ENCODE results near the gene MSLN.

MSLN gene

GRCh38 chr16:796296-797119 is 36.0 kb downstream of the MSLN start:
- peaks cover 36% of the 10 kb centered on the region for H3K36me3 ChIP-seq (ENCODE audit: control insufficient read depth, insufficient read depth, low read length)
- H3K4me3 ChIP-seq (ENCODE audit: extremely low read depth, insufficient read depth, low read length, poor library complexity, severe bottlenecking): no peak overlapping the region
- WGBS, 2 experiments (ENCODE audit: insufficient coverage in 2 of 2): 98% methylated on average over 32 to 34 of the region's 38 CpGs
- no peaks in the 10 kb centered on the region for H3K4me1 ChIP-seq (ENCODE audit: control insufficient read depth, insufficient read depth, low read length, poor library complexity, severe bottlenecking)
- H3K27ac ChIP-seq (ENCODE audit: low read depth, low read length, severe bottlenecking): no peak overlapping the region
- no peaks in the 10 kb centered on the region for H3K9me3 ChIP-seq (ENCODE audit: control insufficient read depth, low read length)

DNA sequence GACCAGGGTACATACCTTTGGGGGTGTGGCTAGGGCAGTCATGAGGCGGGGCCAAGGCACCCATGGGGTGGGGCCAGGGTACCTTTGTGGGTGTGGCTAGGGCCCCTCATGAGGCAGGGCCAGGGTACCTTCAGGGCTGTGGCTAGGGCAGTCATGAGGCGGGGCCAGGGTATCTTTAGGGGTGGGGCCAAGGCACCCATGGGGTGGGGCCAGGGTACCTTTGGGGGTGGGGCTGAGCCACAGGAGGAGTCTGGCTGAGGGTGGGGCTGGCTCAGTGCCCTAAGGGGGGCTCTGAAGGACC is 36.5 kb downstream of the MSLN start:
- Histone ChIP-seq H3K4me1 (ENCODE audit: control insufficient read depth, insufficient read depth, low read length, poor library complexity, severe bottlenecking) (no peaks in the 10 kb centered on the region), H3K36me3 (ENCODE audit: control insufficient read depth, insufficient read depth, low read length) (peaks cover 30% of the 10 kb centered on the region), H3K9me3 (ENCODE audit: control insufficient read depth, low read length) (no peaks in the 10 kb centered on the region), H3K4me3 (ENCODE audit: extremely low read depth, insufficient read depth, low read length, poor library complexity, severe bottlenecking) (no peak overlapping the region), H3K27ac (ENCODE audit: low read depth, low read length, severe bottlenecking) (no peak overlapping the region)
- 100% methylated on average over 1 to 2 of the region's 2 CpGs for WGBS, 2 experiments (ENCODE audit: insufficient coverage in 2 of 2)

DNA sequence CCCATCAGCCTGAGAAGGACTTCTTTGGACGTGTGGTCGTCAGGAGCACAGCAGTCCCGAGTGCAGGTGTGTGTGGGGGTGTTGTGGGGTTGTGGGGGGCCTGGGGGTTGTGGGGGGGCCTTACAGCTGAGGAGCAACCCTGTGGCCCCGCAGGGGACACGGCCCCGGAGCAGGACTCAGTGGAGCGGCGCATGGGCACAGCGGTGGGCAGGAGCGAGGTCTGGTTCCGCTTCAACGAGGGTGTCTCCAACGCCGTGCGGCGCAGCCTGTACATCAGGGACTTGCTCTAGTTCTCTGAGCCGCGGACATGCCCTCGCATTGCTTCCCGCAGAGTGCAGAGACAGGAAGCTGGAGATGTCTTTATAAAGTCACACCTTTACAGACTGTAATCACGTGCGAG is 37.2 kb downstream of the MSLN start:
- H3K4me1 ChIP-seq (ENCODE audit: control insufficient read depth, insufficient read depth, low read length, poor library complexity, severe bottlenecking): no peaks in the 10 kb centered on the region
- peaks cover 24% of the 10 kb centered on the region for H3K36me3 ChIP-seq (ENCODE audit: control insufficient read depth, insufficient read depth, low read length)
- WGBS, 2 experiments (ENCODE audit: insufficient coverage in 2 of 2): 98 to 100% methylated on average over 16 to 17 of the region's 22 CpGs
- H3K4me3 ChIP-seq (ENCODE audit: extremely low read depth, insufficient read depth, low read length, poor library complexity, severe bottlenecking): no peak overlapping the region
- H3K9me3 ChIP-seq (ENCODE audit: control insufficient read depth, low read length): no peaks in the 10 kb centered on the region
- no peak overlapping the region for H3K27ac ChIP-seq (ENCODE audit: low read depth, low read length, severe bottlenecking)

GRCh38 chr16:798666-799065 is 38.1 kb downstream of the MSLN start:
- no peaks in the 10 kb centered on the region for H3K9me3 ChIP-seq (ENCODE audit: control insufficient read depth, low read length)
- H3K4me3 ChIP-seq (ENCODE audit: extremely low read depth, insufficient read depth, low read length, poor library complexity, severe bottlenecking): no peak overlapping the region
- H3K4me1 ChIP-seq (ENCODE audit: control insufficient read depth, insufficient read depth, low read length, poor library complexity, severe bottlenecking): no peaks in the 10 kb centered on the region
- WGBS, 2 experiments (ENCODE audit: insufficient coverage in 2 of 2): 93 to 96% methylated on average over 19 of the region's 19 CpGs
- peaks cover 17% of the 10 kb centered on the region for H3K36me3 ChIP-seq (ENCODE audit: control insufficient read depth, insufficient read depth, low read length)
- no peak overlapping the region for H3K27ac ChIP-seq (ENCODE audit: low read depth, low read length, severe bottlenecking)

- Histone ChIP-seq H3K4me1 (ENCODE audit: control insufficient read depth, insufficient read depth, low read length, poor library complexity, severe bottlenecking) (no peaks in the 10 kb centered on the region), H3K9me3 (ENCODE audit: control insufficient read depth, low read length) (no peaks in the 10 kb centered on the region), H3K27ac (ENCODE audit: low read depth, low read length, severe bottlenecking) (no peak overlapping the region), H3K4me3 (ENCODE audit: extremely low read depth, insufficient read depth, low read length, poor library complexity, severe bottlenecking) (no peak overlapping the region), H3K36me3 (ENCODE audit: control insufficient read depth, insufficient read depth, low read length) (peaks cover 14% of the 10 kb centered on the region)
- WGBS, 2 experiments (ENCODE audit: insufficient coverage in 2 of 2): 90 to 93% methylated on average over 13 to 14 of the region's 22 CpGs
These were observed 38.8 kb downstream of the MSLN start for GRCh38 chr16:799111-799947.

GRCh38 chr16:799948-800833 is 39.7 kb downstream of the MSLN start, which contains the start of gene GNG13:
TSS of gene GNG13 (minus strand) at chr16:800734. CDS start at chr16:799077, 1,657 bp downstream.
- no peak within 1 kb of the TSS for H3K4me3 ChIP-seq (ENCODE audit: extremely low read depth, insufficient read depth, low read length, poor library complexity, severe bottlenecking)
- no peaks in the 10 kb centered on the region for H3K9me3 ChIP-seq (ENCODE audit: control insufficient read depth, low read length)
- H3K36me3 ChIP-seq (ENCODE audit: control insufficient read depth, insufficient read depth, low read length): peaks cover 14% of the 10 kb centered on the region
- no peak within 1 kb of the TSS for H3K27ac ChIP-seq (ENCODE audit: low read depth, low read length, severe bottlenecking)
- no peaks in the 10 kb centered on the region for H3K4me1 ChIP-seq (ENCODE audit: control insufficient read depth, insufficient read depth, low read length, poor library complexity, severe bottlenecking)
- WGBS, 2 experiments (ENCODE audit: insufficient coverage in 2 of 2): 7 to 11% methylated on average over 40 of the region's 57 CpGs

- Histone ChIP-seq H3K4me3 (ENCODE audit: extremely low read depth, insufficient read depth, low read length, poor library complexity, severe bottlenecking) (no peak overlapping the region), H3K9me3 (ENCODE audit: control insufficient read depth, low read length) (no peaks in the 10 kb centered on the region), H3K27ac (ENCODE audit: low read depth, low read length, severe bottlenecking) (no peak overlapping the region), H3K36me3 (ENCODE audit: control insufficient read depth, insufficient read depth, low read length) (peaks cover 14% of the 10 kb centered on the region), H3K4me1 (ENCODE audit: control insufficient read depth, insufficient read depth, low read length, poor library complexity, severe bottlenecking) (no peaks in the 10 kb centered on the region)
- WGBS, 2 experiments (ENCODE audit: insufficient coverage in 2 of 2): 28 to 33% methylated on average over 12 to 16 of the region's 17 CpGs
These were observed 40.4 kb downstream of the MSLN start for GRCh38 chr16:800834-801511.

- H3K9me3 ChIP-seq (ENCODE audit: control insufficient read depth, low read length): no peaks in the 10 kb centered on the region
- WGBS, 2 experiments (ENCODE audit: insufficient coverage in 2 of 2): 68 to 72% methylated on average over 15 to 19 of the region's 22 CpGs
- H3K27ac ChIP-seq (ENCODE audit: low read depth, low read length, severe bottlenecking): no peak overlapping the region
- H3K4me3 ChIP-seq (ENCODE audit: extremely low read depth, insufficient read depth, low read length, poor library complexity, severe bottlenecking): no peak overlapping the region
- H3K4me1 ChIP-seq (ENCODE audit: control insufficient read depth, insufficient read depth, low read length, poor library complexity, severe bottlenecking): no peaks in the 10 kb centered on the region
- peaks cover 7% of the 10 kb centered on the region for H3K36me3 ChIP-seq (ENCODE audit: control insufficient read depth, insufficient read depth, low read length)
These were observed 41.2 kb downstream of the MSLN start for GRCh38 chr16:801584-802363.

GRCh38 chr16:802461-802860 is 41.9 kb downstream of the MSLN start:
- Histone ChIP-seq H3K27ac (ENCODE audit: low read depth, low read length, severe bottlenecking) (no peak overlapping the region), H3K9me3 (ENCODE audit: control insufficient read depth, low read length) (no peaks in the 10 kb centered on the region), H3K4me1 (ENCODE audit: control insufficient read depth, insufficient read depth, low read length, poor library complexity, severe bottlenecking) (no peaks in the 10 kb centered on the region), H3K4me3 (ENCODE audit: extremely low read depth, insufficient read depth, low read length, poor library complexity, severe bottlenecking) (no peak overlapping the region), H3K36me3 (ENCODE audit: control insufficient read depth, insufficient read depth, low read length) (peaks cover under 1% of the 10 kb centered on the region)
- WGBS, 2 experiments (ENCODE audit: insufficient coverage in 2 of 2): 83 to 90% methylated on average over 7 of the region's 7 CpGs
